ENCODE data around the gene ATP6AP2. TPM values are rescaled to one million over a fixed set of nuclear protein-coding genes. Genes with fewer than 3 reads are reported as not detected.

ATP6AP2 gene
- total and polyA plus RNA-seq, 2 donors (not counting 1 experiment from before 2014, with no cell fraction given), result 29.0 to 53.3 TPM

DNA sequence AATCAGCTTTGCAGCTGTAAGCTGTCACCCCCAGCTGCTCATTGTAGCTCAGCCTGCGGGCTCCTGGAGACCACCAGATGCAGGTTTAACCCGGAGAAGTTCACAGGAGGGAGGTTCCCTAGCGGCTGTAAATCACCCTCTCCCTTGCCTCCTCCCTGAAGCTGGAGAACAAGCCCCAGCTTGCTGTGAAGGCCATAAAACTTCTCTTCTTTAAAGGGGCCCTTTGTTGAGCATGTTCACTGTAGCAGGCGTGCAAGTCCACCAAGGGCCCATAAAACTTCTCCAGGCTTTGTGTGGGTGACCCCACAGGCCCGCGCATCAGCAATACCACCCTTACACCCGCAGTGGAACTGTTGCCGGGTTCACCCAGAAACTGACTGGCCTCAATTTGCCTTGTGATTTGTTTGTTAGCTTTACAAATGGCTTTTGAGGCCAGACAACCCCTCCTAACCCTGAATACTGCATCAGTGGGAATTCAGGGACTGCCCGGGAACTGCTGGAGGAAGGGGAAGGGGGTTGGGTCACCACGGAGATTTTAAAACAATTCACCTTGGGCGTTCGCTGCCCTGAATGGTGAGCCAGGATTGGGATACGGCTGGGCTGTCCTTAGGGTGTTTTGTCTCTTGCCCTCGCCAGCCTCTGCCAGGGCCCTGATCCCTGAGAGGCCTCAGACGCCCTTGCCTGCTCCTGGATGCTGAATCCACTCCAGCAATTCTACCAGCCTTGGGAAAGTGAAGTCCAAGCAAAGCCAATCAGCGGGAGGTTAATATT, 49.5 kb upstream of the ATP6AP2 start:
- Histone ChIP-seq H3K9me3 (ENCODE audit: control extremely low read depth in 1 of 3, control insufficient read depth in 2 of 3, insufficient read depth in 1 of 3, low read length in 2 of 3) (no peaks in the 10 kb centered on the region), H3K4me3 (ENCODE audit: control extremely low read depth in 1 of 5, extremely low read depth in 1 of 5, insufficient read depth in 1 of 5, low read depth in 2 of 5, low read length in 4 of 5) (no peak overlapping the region), H3K27ac (ENCODE audit: low read length in 2 of 2) (no peak overlapping the region), H3K79me2 (ENCODE audit: control insufficient read depth, insufficient read depth, low read length) (no peaks in the 10 kb centered on the region), H2AFZ (ENCODE audit: insufficient read depth, low read depth, low read length, poor library complexity, severe bottlenecking) (no peak overlapping the region), H3K9ac (ENCODE audit: low read length) (no peak overlapping the region), H3K36me3 (replicated peaks in 1 of 2; ENCODE audit: control extremely low read depth in 1 of 2, control insufficient read depth in 1 of 2, extremely low read depth in 1 of 2, insufficient read depth in 2 of 2, low read length in 1 of 2) (no peaks in the 10 kb centered on the region), H3K27me3 (replicated peaks in 1 of 4; ENCODE audit: control extremely low read depth in 1 of 4, control insufficient read depth in 3 of 4, insufficient read depth in 4 of 4, low read length in 3 of 4) (no peaks in the 10 kb centered on the region), H3K4me2 (replicated peaks; ENCODE audit: low read depth, low read length, poor library complexity, severe bottlenecking) (no peak overlapping the region), H4K20me1 (ENCODE audit: control insufficient read depth, insufficient read depth, low read length, poor library complexity, severe bottlenecking) (no peaks in the 10 kb centered on the region), H3K4me1 (ENCODE audit: control insufficient read depth in 2 of 2, insufficient read depth in 2 of 2, low read length in 2 of 2) (no peaks in the 10 kb centered on the region)
- no peak overlapping the region for H3K27ac Mint-ChIP-seq
- no peak for TF ChIP-seq EZH2 (IDR thresholded peaks at IDR 0.05; ENCODE audit: borderline replicate concordance, insufficient read depth, low read depth, low read length, poor library complexity, severe bottlenecking)
- TF ChIP-seq, protein P1, sequence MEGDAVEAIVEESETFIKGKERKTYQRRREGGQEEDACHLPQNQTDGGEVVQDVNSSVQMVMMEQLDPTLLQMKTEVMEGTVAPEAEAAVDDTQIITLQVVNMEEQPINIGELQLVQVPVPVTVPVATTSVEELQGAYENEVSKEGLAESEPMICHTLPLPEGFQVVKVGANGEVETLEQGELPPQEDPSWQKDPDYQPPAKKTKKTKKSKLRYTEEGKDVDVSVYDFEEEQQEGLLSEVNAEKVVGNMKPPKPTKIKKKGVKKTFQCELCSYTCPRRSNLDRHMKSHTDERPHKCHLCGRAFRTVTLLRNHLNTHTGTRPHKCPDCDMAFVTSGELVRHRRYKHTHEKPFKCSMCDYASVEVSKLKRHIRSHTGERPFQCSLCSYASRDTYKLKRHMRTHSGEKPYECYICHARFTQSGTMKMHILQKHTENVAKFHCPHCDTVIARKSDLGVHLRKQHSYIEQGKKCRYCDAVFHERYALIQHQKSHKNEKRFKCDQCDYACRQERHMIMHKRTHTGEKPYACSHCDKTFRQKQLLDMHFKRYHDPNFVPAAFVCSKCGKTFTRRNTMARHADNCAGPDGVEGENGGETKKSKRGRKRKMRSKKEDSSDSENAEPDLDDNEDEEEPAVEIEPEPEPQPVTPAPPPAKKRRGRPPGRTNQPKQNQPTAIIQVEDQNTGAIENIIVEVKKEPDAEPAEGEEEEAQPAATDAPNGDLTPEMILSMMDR (IDR thresholded peaks at IDR 0.05), result no peak
- ATAC-seq (ENCODE audit: low read depth) (no peak), DNase-seq (no peak)
- POLR2A ChIA-PET, result no interaction called here
- no peaks in the 10 kb centered on the region for H3K27me3 Mint-ChIP-seq
- no peaks in the 10 kb centered on the region for H3K9me3 Mint-ChIP-seq (ENCODE audit: insufficient read depth)
- CTCF ChIA-PET, result no interaction called here
- no peaks in the 10 kb centered on the region for H3K4me1 Mint-ChIP-seq
- no peak overlapping the region for H3K4me3 Mint-ChIP-seq
- WGBS (ENCODE audit: insufficient coverage), result 90% methylated on average over 4 of the region's 16 CpGs
- intact Hi-C loops (cut with micrococcal nuclease), result no loop called here

DNA sequence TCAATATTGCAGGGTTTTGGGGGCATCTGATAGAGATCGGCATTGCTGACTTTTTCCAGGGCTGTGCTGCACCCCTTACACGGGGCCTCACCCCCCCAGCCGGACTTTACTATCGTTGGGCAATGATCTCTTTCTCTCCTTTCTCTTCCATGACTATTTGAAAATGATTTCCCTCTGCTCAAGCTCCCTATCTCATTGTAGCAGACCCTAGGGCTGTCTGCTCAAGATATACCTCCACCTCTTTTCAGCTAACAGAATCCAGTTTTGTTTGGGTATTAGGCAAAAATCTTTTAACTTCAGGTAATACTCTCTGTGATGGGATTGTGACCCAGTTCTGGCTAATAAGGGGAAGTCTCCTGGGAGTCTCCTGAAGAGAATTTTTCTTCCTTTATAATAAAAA, 43.5 kb upstream of the ATP6AP2 start:
- no peak overlapping the region for H3K4me3 Mint-ChIP-seq
- 60% methylated on average over 1 of the region's 4 CpGs for WGBS (ENCODE audit: insufficient coverage)
- no peak overlapping the region for H3K4me3 ChIP-seq (ENCODE audit: control extremely low read depth in 1 of 5, extremely low read depth in 1 of 5, insufficient read depth in 1 of 5, low read depth in 2 of 5, low read length in 4 of 5)
- ChIA-PET CTCF (interaction anchor here (0.9 kb wide), 1 partner anchor 114 kb away, joined by 3 read pairs; no protein-coding TSS in a partner anchor), POLR2A (no interaction called here)
- H3K4me2 ChIP-seq (replicated peaks; ENCODE audit: low read depth, low read length, poor library complexity, severe bottlenecking), result no peak overlapping the region
- no peaks in the 10 kb centered on the region for H3K27me3 ChIP-seq (replicated peaks in 1 of 4; ENCODE audit: control extremely low read depth in 1 of 4, control insufficient read depth in 3 of 4, insufficient read depth in 4 of 4, low read length in 3 of 4)
- H3K27ac Mint-ChIP-seq, result no peak overlapping the region
- H3K9me3 ChIP-seq (ENCODE audit: control extremely low read depth in 1 of 3, control insufficient read depth in 2 of 3, insufficient read depth in 1 of 3, low read length in 2 of 3), result no peaks in the 10 kb centered on the region
- no peak for TF ChIP-seq EZH2 (IDR thresholded peaks at IDR 0.05; ENCODE audit: borderline replicate concordance, insufficient read depth, low read depth, low read length, poor library complexity, severe bottlenecking)
- TF ChIP-seq, protein P1 (IDR thresholded peaks at IDR 0.05), result no peak
- ATAC-seq (ENCODE audit: low read depth) (no peak), DNase-seq (no peak)
- peaks cover 14% of the 10 kb centered on the region for H3K4me1 Mint-ChIP-seq
- H3K27me3 Mint-ChIP-seq, result no peaks in the 10 kb centered on the region
- no peak overlapping the region for H3K27ac ChIP-seq (ENCODE audit: low read length in 2 of 2)
- H3K9ac ChIP-seq (ENCODE audit: low read length), result no peak overlapping the region
- peaks cover 0 to 11% of the 10 kb centered on the region in 2 donors for H3K4me1 ChIP-seq (ENCODE audit: control insufficient read depth in 2 of 2, insufficient read depth in 2 of 2, low read length in 2 of 2)
- no peak overlapping the region for H2AFZ ChIP-seq (ENCODE audit: insufficient read depth, low read depth, low read length, poor library complexity, severe bottlenecking)
- H3K9me3 Mint-ChIP-seq (ENCODE audit: insufficient read depth), result no peaks in the 10 kb centered on the region
- no peaks in the 10 kb centered on the region for H3K79me2 ChIP-seq (ENCODE audit: control insufficient read depth, insufficient read depth, low read length)
- no peaks in the 10 kb centered on the region for H4K20me1 ChIP-seq (ENCODE audit: control insufficient read depth, insufficient read depth, low read length, poor library complexity, severe bottlenecking)
- intact Hi-C loops (cut with micrococcal nuclease), result no loop called here
- no peaks in the 10 kb centered on the region for H3K36me3 ChIP-seq (replicated peaks in 1 of 2; ENCODE audit: control extremely low read depth in 1 of 2, control insufficient read depth in 1 of 2, extremely low read depth in 1 of 2, insufficient read depth in 2 of 2, low read length in 1 of 2)

All from B cell (primary cell).